ENCODE results near the gene NHP2.
A peak's percentile ranks its signal among the peaks of the same experiment; 100 is the strongest.
"Not testable (repeated sequence)": the region's sequence is repeated elsewhere in the genome, so short reads cannot be mapped to it uniquely, and the experiment has no call there.

The NHP2 gene

GRCh38 chr5:178153530-178154340 lies at the start of gene NHP2:
Gene NHP2, minus strand, starts transcription at chr5:178153885. Its CDS starts 68 bp downstream, at chr5:178153817.
- Histone ChIP-seq H3K4me1 (ENCODE audit: control insufficient read depth, insufficient read depth, low read length, unreplicated experiment) (peaks cover 20% of the 10 kb centered on the region), H3K27me3 (ENCODE audit: insufficient read depth, low read length) (no peaks in the 10 kb centered on the region), H3K79me2 (ENCODE audit: control insufficient read depth, insufficient read depth, low read length, unreplicated experiment) (peaks cover 11% of the 10 kb centered on the region), H2AFZ (ENCODE audit: low read length, unreplicated experiment) (peak within 1 kb of the TSS; percentile 24), H3K27ac (ENCODE audit: low read depth, low read length) (no peak within 1 kb of the TSS; the same call in 1 of the 2 replicates), H3K4me3 (ENCODE audit: low read depth, low read length) (peak within 1 kb of the TSS; percentile 100), H3K36me3 (ENCODE audit: insufficient read depth, low read length) (peaks cover 5% of the 10 kb centered on the region; the same call in 1 of the 2 replicates)

- H3K36me3 ChIP-seq (ENCODE audit: insufficient read depth, low read length) = peaks cover 22% of the 10 kb centered on the region
- H2AFZ ChIP-seq (ENCODE audit: low read length, unreplicated experiment) = no peak overlapping the region
- H3K4me1 ChIP-seq (ENCODE audit: control insufficient read depth, insufficient read depth, low read length, unreplicated experiment) = peaks cover 22% of the 10 kb centered on the region
- H3K27me3 ChIP-seq (ENCODE audit: insufficient read depth, low read length) = no peaks in the 10 kb centered on the region
- H3K79me2 ChIP-seq (ENCODE audit: control insufficient read depth, insufficient read depth, low read length, unreplicated experiment) = peaks cover 32% of the 10 kb centered on the region
- no peak overlapping the region for H3K4me3 ChIP-seq (ENCODE audit: low read depth, low read length)
- no peak overlapping the region for H3K27ac ChIP-seq (ENCODE audit: low read depth, low read length)
These were observed 48.9 kb upstream of the NHP2 start for GRCh38 chr5:178202541-178202940.

GRCh38 chr5:178201927-178202235 lies 48.2 kb upstream of the NHP2 start:
- Histone ChIP-seq H3K36me3 (ENCODE audit: insufficient read depth, low read length) (peaks cover 16% of the 10 kb centered on the region), H3K27ac (ENCODE audit: low read depth, low read length) (no peak overlapping the region), H2AFZ (ENCODE audit: low read length, unreplicated experiment) (no peak overlapping the region)

DNA sequence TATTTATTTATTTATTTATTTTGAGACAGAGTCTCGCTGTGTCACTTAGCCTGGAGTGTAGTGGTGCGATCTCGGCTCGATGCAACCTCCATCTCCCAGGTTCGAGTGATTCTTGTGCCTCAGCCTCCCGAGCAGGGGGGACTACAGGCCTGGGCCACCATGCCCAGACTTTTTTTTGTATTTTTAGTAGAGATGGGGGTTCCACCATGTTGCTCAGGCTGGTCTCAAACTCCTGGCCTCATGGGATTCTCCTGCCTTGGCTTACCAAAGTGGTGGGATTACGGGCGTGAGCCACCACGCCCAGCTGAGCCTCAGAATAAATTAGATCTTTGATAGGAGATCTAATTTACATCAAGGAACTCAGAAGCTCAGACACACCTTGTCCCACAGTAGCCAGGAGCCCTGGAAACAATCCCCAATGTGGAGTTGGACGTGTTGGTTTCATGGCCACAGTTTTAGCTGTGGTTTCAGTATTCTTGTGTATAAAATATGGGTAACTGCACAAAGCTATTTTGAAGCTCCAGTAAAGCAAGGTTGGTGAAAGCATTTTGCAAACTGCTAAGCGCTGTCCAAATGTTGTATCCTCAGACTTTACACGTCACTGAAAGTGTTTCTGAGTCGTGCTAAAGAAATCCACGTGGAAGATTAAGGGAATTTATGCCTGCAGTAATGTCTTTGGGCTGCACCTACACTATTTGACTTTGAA lies 47.7 kb upstream of the NHP2 start:
- peaks cover 11% of the 10 kb centered on the region for H3K36me3 ChIP-seq (ENCODE audit: insufficient read depth, low read length)
- H3K27ac ChIP-seq (ENCODE audit: low read depth, low read length) = no peak overlapping the region
- H3K79me2 ChIP-seq (ENCODE audit: control insufficient read depth, insufficient read depth, low read length, unreplicated experiment) = peaks cover 20% of the 10 kb centered on the region
- no peaks in the 10 kb centered on the region for H3K27me3 ChIP-seq (ENCODE audit: insufficient read depth, low read length)
- H3K4me1 ChIP-seq (ENCODE audit: control insufficient read depth, insufficient read depth, low read length, unreplicated experiment) = peaks cover 11% of the 10 kb centered on the region
- no peak overlapping the region for H3K4me3 ChIP-seq (ENCODE audit: low read depth, low read length)
- H2AFZ ChIP-seq (ENCODE audit: low read length, unreplicated experiment) = no peak overlapping the region

More at GRCh38 chr5:178201927-178202235, 48.2 kb upstream of the NHP2 start:
- Histone ChIP-seq H3K27me3 (ENCODE audit: insufficient read depth, low read length) (no peaks in the 10 kb centered on the region), H3K4me1 (ENCODE audit: control insufficient read depth, insufficient read depth, low read length, unreplicated experiment) (peaks cover 16% of the 10 kb centered on the region), H3K79me2 (ENCODE audit: control insufficient read depth, insufficient read depth, low read length, unreplicated experiment) (peaks cover 25% of the 10 kb centered on the region), H3K4me3 (ENCODE audit: low read depth, low read length) (no peak overlapping the region)

GRCh38 chr5:178199581-178200434 lies 46.1 kb upstream of the NHP2 start:
- H3K4me1 ChIP-seq (ENCODE audit: control insufficient read depth, insufficient read depth, low read length, unreplicated experiment) = peaks cover 5% of the 10 kb centered on the region
- H3K27ac ChIP-seq (ENCODE audit: low read depth, low read length) = no peak overlapping the region
- H2AFZ ChIP-seq (ENCODE audit: low read length, unreplicated experiment) = no peak overlapping the region
- H3K27me3 ChIP-seq (ENCODE audit: insufficient read depth, low read length) = peaks cover 1% of the 10 kb centered on the region; the same call in 1 of the 2 replicates
- no peaks in the 10 kb centered on the region for H3K36me3 ChIP-seq (ENCODE audit: insufficient read depth, low read length)
- H3K4me3 ChIP-seq (ENCODE audit: low read depth, low read length) = no peak overlapping the region
- H3K79me2 ChIP-seq (ENCODE audit: control insufficient read depth, insufficient read depth, low read length, unreplicated experiment) = peaks cover 4% of the 10 kb centered on the region

- no peaks in the 10 kb centered on the region for H3K36me3 ChIP-seq (ENCODE audit: insufficient read depth, low read length)
- peaks cover 5% of the 10 kb centered on the region for H3K4me1 ChIP-seq (ENCODE audit: control insufficient read depth, insufficient read depth, low read length, unreplicated experiment)
- no peaks in the 10 kb centered on the region for H3K79me2 ChIP-seq (ENCODE audit: control insufficient read depth, insufficient read depth, low read length, unreplicated experiment)
- no peak overlapping the region for H3K27ac ChIP-seq (ENCODE audit: low read depth, low read length)
- H3K27me3 ChIP-seq (ENCODE audit: insufficient read depth, low read length) = peaks cover 12% of the 10 kb centered on the region
- no peak overlapping the region for H2AFZ ChIP-seq (ENCODE audit: low read length, unreplicated experiment)
- no peak overlapping the region for H3K4me3 ChIP-seq (ENCODE audit: low read depth, low read length)
These were observed 45.0 kb upstream of the NHP2 start for GRCh38 chr5:178198706-178199105.

DNA sequence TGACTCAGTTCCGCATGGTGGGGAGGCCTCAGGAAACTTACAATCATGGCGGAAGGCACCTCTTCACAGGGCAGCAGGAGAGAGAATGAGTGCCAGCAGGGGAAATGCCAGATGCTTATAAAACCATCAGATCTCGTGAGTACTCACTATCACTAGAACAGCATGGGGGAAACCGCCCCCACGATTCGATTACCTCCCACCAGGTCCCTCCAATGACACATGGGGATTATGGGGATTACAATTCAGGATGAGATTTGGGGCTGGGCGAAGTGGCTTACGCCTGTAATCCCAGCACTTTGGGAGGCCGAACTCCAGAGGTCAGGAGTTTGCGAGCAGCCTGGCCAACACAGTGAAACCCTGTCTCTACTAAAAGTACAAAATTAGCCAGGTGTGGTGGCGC lies 44.5 kb upstream of the NHP2 start:
- peaks cover 13% of the 10 kb centered on the region for H3K27me3 ChIP-seq (ENCODE audit: insufficient read depth, low read length)
- H3K4me1 ChIP-seq (ENCODE audit: control insufficient read depth, insufficient read depth, low read length, unreplicated experiment); H2AFZ ChIP-seq (ENCODE audit: low read length, unreplicated experiment); H3K4me3 ChIP-seq (ENCODE audit: low read depth, low read length); H3K36me3 ChIP-seq (ENCODE audit: insufficient read depth, low read length); H3K27ac ChIP-seq (ENCODE audit: low read depth, low read length); H3K79me2 ChIP-seq (ENCODE audit: control insufficient read depth, insufficient read depth, low read length, unreplicated experiment): not testable (repeated sequence)

DNA sequence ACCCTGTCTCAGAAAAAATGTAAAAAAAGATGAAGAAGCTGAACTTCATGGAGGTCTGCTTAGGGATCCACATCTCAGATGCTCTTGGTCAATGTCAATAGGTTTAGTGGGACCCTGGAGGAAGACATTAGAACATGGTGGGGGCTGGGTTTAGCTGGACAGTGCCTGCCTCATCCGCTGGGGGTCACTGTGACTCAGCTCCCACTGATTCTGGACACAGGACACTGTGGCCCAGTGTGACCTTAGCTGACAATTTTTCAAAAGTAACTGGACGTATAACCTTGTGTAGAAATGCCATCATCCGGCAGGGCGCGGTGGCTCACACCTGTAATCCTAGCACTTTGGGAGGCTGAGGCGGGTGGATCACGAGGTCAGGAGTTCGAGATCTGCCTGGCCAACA lies 43.3 kb upstream of the NHP2 start:
- Histone ChIP-seq H2AFZ (ENCODE audit: low read length, unreplicated experiment) (no peak overlapping the region), H3K4me1 (ENCODE audit: control insufficient read depth, insufficient read depth, low read length, unreplicated experiment) (peaks cover 3% of the 10 kb centered on the region), H3K36me3 (ENCODE audit: insufficient read depth, low read length) (no peaks in the 10 kb centered on the region), H3K27me3 (ENCODE audit: insufficient read depth, low read length) (peaks cover 13% of the 10 kb centered on the region), H3K4me3 (ENCODE audit: low read depth, low read length) (no peak overlapping the region), H3K27ac (ENCODE audit: low read depth, low read length) (no peak overlapping the region), H3K79me2 (ENCODE audit: control insufficient read depth, insufficient read depth, low read length, unreplicated experiment) (no peaks in the 10 kb centered on the region)

GRCh38 chr5:178196281-178196812 lies 42.7 kb upstream of the NHP2 start:
- no peak overlapping the region for H3K27ac ChIP-seq (ENCODE audit: low read depth, low read length)
- H3K4me1 ChIP-seq (ENCODE audit: control insufficient read depth, insufficient read depth, low read length, unreplicated experiment) = no peaks in the 10 kb centered on the region
- H2AFZ ChIP-seq (ENCODE audit: low read length, unreplicated experiment) = no peak overlapping the region
- no peaks in the 10 kb centered on the region for H3K36me3 ChIP-seq (ENCODE audit: insufficient read depth, low read length)
- no peaks in the 10 kb centered on the region for H3K79me2 ChIP-seq (ENCODE audit: control insufficient read depth, insufficient read depth, low read length, unreplicated experiment)
- H3K27me3 ChIP-seq (ENCODE audit: insufficient read depth, low read length) = peaks cover 13% of the 10 kb centered on the region
- H3K4me3 ChIP-seq (ENCODE audit: low read depth, low read length) = no peak overlapping the region

DNA sequence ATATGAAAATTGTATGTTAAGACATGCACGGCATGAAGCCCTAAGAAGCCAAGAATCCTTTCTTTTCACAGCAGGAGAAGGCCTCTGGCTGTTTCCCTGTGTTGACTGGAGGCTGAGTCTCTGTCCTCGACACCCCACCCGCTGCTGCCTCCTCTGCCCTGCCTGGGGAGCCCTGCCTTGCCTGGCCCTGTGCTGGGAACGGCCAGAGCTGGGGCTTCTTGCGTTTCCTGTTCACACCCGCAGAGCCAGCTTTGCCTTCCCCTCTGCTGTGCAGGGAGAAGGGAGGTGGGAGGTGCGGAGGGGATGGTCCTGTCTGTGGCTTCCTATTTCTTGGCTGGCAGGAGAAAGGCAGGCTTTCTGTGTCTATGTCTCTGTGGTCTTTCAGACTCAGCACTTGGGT lies 40.3 kb upstream of the NHP2 start:
- Histone ChIP-seq H3K27ac (ENCODE audit: low read depth, low read length) (no peak overlapping the region), H3K4me1 (ENCODE audit: control insufficient read depth, insufficient read depth, low read length, unreplicated experiment) (no peaks in the 10 kb centered on the region), H3K4me3 (ENCODE audit: low read depth, low read length) (no peak overlapping the region), H2AFZ (ENCODE audit: low read length, unreplicated experiment) (no peak overlapping the region), H3K79me2 (ENCODE audit: control insufficient read depth, insufficient read depth, low read length, unreplicated experiment) (no peaks in the 10 kb centered on the region), H3K36me3 (ENCODE audit: insufficient read depth, low read length) (no peaks in the 10 kb centered on the region), H3K27me3 (ENCODE audit: insufficient read depth, low read length) (peaks cover 13% of the 10 kb centered on the region)
